GM19452 (cell line): ENCODE measurements around the gene MIDN.

ENCODE experiments used
- ATAC-seq: cut with Tn5 transposase; IDR thresholded peaks from one replicate; pipeline ENCODE4 v1.9.1; 2021; ENCODE audit not compliant: unreplicated experiment

The MIDN gene

GRCh38 chr19:1257475-1258162 lies 9.2 kb downstream of the MIDN start:
- no peak for ATAC-seq

DNA sequence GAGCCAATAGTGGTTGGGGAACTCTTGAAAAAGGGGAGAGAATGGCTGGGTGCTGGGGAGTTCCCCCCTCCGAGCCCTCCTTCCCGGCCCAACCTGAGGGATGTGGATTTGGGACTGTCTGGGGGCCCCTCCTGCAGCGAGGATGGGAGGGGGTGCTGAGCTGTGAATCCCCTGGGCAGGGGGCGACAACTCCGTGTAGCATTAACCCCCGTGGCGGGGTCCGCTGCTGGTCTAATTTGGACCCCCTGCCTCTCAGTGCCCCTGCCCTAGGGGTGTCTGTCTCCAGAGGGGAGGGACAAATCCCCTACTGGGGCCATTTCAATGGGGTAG lies 9.7 kb downstream of the MIDN start:
- ATAC-seq = no peak

DNA sequence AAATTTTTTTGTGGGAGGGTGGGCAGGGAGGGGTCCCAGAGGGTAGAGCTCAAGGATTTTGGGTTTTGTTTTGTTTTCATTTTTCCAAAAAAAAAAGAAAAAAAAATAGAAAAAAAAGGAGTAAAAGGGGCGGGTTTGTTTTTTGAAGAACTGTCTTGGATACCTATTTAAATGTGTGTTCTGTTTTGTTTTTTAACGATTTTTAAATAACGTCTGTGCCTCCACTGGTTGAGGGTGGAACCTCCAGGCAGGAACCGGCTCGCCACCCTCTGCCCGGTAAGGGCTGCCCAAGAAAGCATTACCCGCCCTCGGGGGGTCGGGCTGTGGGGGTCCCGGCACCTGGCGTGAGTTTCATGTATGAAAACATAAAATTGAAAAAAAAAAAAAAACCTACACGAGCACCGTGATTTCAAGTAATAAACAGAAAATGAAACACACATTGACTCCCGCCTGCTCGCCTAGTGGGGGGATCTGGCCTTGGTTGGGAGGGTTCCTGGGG lies 10.4 kb downstream of the MIDN start:
- ATAC-seq = no peak

DNA sequence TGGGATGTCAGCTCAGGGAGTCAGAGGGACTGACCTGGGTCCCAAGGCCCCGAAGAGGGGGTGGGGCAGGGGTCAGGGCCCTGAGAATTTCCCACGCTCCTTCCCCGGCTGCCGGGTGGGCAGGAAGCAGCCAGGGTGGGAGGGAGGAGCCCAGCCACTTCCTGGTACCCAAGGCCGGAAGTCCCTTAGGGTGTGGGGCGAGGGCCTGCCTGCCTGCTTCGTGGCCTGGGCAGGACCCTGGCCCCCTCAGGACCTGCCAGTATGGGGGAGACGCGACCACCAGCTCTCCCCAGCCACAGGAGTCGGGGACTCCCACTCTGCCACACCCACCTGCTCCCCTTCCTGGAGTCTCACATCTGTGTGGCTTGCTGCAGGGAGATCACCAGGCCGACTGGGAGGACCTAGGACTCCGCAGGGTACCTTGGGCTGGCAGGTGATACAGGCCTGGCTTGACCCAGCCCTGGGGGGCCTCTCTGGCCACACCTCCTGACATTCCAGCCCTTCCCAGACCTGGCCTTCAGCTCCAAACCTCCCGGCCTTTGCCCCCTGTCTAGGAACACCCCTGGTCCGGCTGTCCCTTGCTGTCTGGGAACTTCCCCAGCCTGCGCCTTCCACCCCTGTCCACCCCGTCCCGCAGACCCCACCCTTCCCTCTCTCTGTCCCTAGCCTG lies 11.0 kb downstream of the MIDN start:
- ATAC-seq = peak; percentile 26

DNA sequence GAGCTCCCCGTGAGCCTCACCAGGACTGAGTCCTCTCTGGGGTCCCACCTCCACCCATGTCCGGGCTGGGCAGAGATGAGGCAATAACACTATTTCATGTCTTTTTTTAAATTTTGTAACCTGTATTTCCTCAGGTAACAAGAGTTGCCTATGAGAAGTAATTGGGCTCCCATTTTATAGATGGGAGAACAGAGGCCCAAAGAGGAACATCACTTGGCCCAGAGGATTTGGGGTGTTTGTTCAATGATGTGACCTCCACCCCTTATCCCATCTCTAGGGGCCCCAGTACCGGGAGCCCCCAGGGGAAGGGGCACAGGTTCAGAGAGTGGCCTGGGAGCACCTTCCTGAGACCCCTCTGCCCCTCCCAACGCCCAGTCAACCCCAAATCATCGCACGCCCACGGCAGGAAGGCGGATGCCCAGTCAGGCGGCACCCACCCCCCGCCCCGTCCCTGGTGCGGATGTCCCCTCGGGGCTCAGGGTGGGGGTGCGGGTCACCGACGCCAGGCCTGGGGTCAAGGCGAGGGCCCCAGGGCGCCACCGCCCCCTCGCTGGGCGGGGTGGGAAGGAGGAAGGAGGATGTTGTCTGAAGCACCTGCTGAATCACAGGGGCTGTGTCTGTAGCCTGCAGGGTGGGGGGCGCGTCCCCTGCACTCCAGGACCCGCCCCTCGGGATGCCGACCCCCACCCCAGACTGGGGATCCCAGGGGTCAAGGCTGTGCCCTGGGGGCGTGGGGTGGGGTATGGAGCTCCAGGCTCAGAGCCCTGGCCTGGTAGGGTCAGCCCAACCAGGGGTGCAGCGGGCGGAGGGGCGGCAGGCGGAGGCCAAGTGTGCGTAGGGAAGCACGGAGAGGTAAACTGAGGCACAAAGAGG lies 11.7 kb downstream of the MIDN start:
- ATAC-seq = peak; percentile 3

DNA sequence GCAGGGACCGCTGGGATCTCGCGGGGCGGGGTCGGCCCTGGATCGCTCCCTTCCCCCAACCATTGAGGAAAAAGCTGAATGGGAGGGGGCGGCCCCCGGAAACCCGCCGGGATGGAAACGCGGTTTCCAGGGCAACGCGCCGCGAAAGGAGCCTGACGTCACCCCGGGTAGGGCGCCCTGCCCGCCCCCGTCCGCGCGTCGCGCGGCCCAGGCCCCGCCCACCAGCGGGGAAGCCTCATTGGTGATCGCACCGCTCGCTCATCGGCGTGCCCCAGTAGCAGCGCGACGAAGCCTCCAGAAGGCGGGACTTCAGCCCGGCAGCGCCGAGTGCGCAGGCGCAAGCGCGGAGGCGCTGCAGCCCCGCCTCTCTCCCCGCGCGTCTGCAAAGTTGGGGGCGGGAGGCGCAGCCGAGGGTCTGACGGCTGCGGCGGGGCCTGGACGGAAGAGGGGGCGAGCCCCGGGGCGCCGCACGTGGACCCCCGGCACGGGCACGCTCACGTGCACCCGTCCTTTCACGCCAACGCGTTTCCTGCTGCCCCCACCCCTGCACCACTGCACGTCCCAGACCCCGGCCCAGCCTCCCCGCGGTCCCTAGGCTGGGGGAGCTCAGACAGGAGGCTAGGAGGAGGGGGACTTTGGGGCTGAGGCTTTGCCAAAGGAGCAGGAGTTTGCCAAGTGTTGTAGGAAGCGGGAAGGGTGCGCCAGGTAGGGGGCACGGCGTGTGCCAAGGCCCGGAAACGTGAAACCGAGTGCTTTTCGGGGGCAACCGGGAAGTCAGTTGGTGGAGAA lies 12.6 kb downstream of the MIDN start:
- ATAC-seq = peak; percentile 48

DNA sequence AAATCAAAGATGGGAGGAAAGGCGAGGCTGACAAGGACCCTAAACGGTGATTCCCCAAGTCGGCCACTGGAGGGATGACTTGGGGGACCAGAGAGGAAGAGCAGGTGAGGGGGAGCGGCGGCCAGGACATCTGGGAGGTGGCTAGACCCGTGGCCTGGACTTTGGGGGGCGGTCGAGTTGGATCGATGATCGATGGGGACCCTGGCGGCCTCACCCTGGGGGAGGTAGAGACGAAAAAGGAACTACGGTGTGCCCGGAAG lies 13.1 kb downstream of the MIDN start:
- no peak for ATAC-seq

- no peak for ATAC-seq
These were observed 13.6 kb downstream of the MIDN start for GRCh38 chr19:1261798-1262622.

DNA sequence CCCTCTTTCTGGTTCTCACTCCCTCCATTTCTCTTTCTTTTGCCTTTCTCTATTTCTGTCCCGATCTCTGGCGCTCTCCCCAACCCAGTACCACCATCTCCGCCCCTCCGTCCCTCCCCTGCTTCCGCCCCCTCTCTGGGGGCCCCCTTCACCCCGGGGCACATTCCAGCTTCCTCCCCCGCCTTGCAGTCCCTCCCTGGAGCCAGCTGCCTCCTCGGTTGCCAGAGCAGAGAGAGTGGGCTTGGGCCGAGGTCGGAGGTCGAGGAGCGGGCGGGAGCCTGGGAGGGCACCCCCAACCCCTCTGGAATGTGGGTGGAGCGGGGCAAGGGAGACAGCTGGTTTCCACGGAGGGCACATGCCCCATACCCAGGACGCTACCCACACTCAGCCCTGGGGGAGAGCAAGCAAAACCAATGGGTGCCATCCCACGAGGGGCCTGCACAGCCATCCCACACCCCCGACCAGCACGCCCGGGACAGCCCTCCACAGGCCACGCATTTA lies 14.3 kb downstream of the MIDN start:
- ATAC-seq = no peak

DNA sequence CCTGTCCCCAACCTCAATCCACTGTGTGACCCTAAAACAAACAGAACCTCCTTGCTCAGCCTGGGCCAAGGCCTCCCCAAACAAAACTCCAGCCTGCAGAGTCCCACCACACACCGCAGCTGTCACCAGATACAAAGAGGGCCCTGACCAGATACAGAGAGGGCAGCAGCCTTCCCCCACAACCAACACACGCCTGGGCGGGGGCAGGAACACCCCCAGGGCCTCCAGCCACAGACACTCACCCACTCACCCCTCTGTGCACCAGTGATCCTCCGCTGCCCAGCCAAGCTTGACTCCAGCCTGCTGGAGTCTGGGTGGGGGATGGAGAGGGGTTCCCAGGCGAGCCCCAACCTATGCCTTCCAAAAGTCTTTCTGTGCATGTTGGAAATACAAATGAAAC lies 14.8 kb downstream of the MIDN start:
- ATAC-seq = no peak

- ATAC-seq = no peak
These were observed 16.6 kb downstream of the MIDN start for GRCh38 chr19:1264801-1265614.

GRCh38 chr19:1265615-1266128 lies 17.3 kb downstream of the MIDN start:
- no peak for ATAC-seq

GRCh38 chr19:1266129-1266915 lies 17.9 kb downstream of the MIDN start:
- no peak for ATAC-seq

DNA sequence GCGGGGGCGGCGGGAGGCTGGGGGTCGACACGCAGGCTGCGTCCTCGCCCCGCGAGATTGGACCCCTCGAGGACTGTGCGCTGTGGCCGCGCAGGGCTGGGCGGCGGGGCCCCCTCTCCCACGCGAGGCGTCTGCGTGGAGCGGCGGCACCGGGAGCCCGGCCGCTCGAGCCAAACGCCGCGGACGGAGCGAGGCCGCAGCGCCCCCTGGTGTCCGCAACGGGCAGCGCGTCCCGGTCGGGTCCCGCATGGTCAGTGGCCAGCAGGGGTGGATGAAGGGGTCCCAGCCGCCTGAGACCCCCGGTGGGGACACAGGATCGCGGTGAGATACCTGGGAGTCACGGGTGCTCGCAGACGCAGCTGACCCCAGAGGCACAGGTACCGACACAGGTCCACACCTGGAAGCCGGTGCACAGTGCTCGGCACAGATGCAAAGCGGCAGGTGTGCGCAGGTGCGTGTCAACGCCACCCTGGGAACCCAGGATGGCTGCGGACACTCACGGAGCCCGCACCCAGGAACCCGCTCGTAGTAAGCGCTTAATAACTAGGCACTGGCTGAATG lies 18.6 kb downstream of the MIDN start:
- no peak for ATAC-seq

DNA sequence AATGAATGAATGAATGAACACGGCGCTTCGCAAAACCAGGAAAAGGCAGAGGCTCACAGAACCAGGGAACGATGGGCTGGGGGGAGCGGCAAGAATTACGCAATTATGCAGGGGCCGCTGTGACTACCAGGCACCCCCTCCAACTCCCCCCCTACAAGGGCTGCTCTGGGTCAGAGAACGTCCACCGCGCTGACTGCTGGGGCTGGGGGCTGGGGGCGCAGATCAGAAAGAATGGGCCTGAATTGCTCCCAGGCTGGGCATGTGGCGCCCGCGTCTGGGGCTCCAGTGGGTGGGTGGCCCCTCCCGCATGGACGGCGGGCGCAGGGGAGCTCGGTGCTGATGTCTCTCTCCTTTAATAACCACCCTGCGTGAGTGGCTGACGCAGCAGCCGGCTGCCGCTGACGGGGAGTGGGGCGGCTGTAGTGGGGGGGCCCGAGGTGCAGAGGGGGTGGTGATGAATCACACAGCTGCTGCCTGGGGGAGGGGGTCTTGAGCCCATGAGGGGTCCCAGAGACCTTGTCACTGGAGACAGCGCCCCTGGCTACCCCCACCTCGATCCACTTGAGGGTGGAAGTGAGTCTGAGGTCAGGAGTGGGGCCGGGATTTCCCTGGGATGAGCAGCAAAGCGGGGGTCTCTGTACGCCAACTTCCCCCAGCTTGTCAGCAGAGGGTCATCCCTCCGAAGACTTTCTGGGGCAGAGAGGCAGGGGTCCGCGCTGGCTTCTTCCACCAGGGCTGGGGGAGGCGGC lies 19.3 kb downstream of the MIDN start:
- ATAC-seq = no peak

DNA sequence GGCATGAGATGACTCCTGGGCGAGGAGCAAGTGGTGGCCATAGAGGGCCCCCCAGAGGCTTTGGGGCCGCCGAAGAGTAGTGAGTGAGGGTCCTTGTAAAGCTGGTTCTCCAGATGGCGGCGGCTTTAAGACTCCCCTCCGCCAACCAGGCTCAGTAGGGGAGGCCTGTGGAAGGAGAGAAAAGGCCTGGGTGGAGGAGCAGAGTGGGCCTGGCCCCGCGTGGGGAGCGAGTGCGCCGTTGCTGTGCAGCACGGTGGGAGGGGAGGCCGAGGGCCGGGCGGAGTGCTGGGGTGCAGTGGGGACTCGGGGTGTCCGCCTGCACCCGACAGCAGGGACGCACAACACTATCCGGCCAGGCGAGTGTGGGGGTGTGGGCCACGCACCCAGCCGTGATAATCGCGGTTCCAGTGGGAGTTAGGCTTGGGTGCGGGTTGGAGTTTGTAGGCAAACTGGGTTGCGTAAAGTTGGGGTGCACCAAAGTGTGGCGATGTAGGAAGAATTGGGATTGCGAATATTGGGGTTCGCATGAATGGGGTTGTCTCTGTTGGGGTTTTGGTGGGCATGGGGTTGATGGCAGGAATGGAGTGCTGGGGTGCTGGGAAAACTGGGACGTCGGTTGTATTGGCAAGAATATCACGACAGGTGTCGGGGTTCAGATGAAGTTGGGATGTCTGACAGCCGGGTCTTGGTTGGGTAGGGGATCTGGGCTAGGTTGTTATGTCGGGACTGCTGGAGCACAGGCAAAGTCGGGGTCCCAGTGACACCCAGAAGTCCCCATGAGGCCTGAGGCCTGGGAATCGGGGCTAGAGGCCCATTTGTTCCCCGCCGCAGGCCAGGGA lies 20.1 kb downstream of the MIDN start:
- ATAC-seq = no peak
